Osteocyte (in vitro differentiated cells): ENCODE data around the gene SMCHD1. TPM values are rescaled to one million over a fixed set of nuclear protein-coding genes. Genes with fewer than 3 reads are reported as not detected.

Source experiments
- DNase-seq: peaks from one replicate; pipeline ENCODE4 v3.0.0; 2021; ENCODE audit warnings: mixed read lengths; ENCODE audit not compliant: unreplicated experiment; ENCODE audit errors: extremely low spot score
- H3K27ac Mint-ChIP-seq: one replicate; pipeline ENCODE4 v1.8.0; 2021; ENCODE audit warnings: mild to moderate bottlenecking, mixed read lengths; ENCODE audit not compliant: unreplicated experiment
- H3K27me3 Mint-ChIP-seq: one replicate; pipeline ENCODE4 v1.8.0; 2021; ENCODE audit warnings: mixed read lengths; ENCODE audit not compliant: unreplicated experiment
- H3K36me3 Mint-ChIP-seq: one replicate; pipeline ENCODE4 v1.8.0; 2021; ENCODE audit warnings: mixed read lengths; ENCODE audit not compliant: unreplicated experiment
- H3K4me1 Mint-ChIP-seq: one replicate; pipeline ENCODE4 v1.8.0; 2021; ENCODE audit warnings: mixed read lengths; ENCODE audit not compliant: unreplicated experiment
- H3K4me3 Mint-ChIP-seq: one replicate; pipeline ENCODE4 v1.8.0; 2021; ENCODE audit warnings: mild to moderate bottlenecking, moderate library complexity, mixed read lengths; ENCODE audit not compliant: unreplicated experiment
- H3K9me3 Mint-ChIP-seq: one replicate; pipeline ENCODE4 v1.8.0; 2021; ENCODE audit warnings: mixed read lengths; ENCODE audit not compliant: unreplicated experiment
- total RNA-seq: library from RNA; stranded (reverse); gene quantifications from 2 replicates; pipeline ENCODE4 v1.2.1, GENCODE V29; 2021
- TF ChIP-seq, protein P1 (sequence below): fragments of 200-600 bp; sonication (generic); IDR thresholded peaks from 2 replicates; pipeline ENCODE4 v1.5.0; 2021; ENCODE audit warnings: antibody characterized with exemption, mild to moderate bottlenecking, moderate library complexity

The SMCHD1 gene
- total RNA-seq, 1 donor from 2014 or later = 58.1 TPM

DNA sequence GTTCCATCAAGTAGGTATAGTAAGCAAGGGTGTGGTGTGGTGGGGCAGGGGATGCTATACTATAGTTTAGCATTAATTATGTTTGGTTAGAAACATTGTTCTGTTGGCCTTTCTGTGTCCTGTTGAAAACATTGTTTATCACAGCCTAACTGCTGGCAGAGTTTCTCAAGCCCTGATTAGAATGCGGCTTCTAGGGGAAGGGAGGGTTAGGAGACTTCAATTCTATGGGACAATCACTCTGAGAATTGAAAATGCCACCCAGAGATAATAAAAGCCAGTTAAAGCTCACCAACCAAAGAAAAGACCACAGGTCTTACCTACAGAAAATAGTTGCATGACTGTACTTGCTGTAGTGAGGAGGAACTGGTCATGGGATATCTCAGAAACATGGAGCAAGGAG, 19.9 kb upstream of the SMCHD1 start:
- TF ChIP-seq, protein P1, sequence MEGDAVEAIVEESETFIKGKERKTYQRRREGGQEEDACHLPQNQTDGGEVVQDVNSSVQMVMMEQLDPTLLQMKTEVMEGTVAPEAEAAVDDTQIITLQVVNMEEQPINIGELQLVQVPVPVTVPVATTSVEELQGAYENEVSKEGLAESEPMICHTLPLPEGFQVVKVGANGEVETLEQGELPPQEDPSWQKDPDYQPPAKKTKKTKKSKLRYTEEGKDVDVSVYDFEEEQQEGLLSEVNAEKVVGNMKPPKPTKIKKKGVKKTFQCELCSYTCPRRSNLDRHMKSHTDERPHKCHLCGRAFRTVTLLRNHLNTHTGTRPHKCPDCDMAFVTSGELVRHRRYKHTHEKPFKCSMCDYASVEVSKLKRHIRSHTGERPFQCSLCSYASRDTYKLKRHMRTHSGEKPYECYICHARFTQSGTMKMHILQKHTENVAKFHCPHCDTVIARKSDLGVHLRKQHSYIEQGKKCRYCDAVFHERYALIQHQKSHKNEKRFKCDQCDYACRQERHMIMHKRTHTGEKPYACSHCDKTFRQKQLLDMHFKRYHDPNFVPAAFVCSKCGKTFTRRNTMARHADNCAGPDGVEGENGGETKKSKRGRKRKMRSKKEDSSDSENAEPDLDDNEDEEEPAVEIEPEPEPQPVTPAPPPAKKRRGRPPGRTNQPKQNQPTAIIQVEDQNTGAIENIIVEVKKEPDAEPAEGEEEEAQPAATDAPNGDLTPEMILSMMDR = no peak
- H3K4me3 Mint-ChIP-seq = no peak overlapping the region
- H3K27me3 Mint-ChIP-seq = no peaks in the 10 kb centered on the region
- H3K36me3 Mint-ChIP-seq = no peaks in the 10 kb centered on the region
- peaks cover 30% of the 10 kb centered on the region for H3K4me1 Mint-ChIP-seq
- no peak for DNase-seq
- H3K27ac Mint-ChIP-seq = no peak overlapping the region
- H3K9me3 Mint-ChIP-seq = no peaks in the 10 kb centered on the region

DNA sequence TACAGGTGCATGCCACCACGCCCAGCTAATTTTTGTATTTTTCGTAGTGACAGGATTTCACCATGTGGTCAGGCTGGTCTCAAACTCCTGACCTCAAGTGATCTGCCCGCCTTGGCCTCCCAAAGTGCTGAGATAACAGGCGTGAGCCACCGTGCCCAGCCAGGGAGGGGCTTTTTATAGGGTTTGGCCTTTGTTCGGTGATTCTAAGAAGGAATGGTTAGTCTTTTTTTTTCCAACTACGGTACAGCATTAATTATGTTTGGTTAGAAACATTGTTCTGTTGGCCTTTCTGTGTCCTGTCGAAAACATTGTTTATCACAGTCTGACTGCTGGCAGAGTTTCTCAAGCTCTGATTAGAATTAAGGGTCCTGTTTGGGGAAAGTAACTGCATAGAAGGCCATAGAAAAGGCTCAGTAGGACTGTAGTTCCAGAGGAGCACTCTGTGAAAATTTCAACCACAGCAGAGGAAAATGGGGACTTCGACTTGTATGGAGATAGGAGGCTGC, 19.3 kb upstream of the SMCHD1 start:
- peak overlapping the region; percentile 86 for H3K27ac Mint-ChIP-seq
- H3K4me1 Mint-ChIP-seq = peaks cover 30% of the 10 kb centered on the region
- no peaks in the 10 kb centered on the region for H3K9me3 Mint-ChIP-seq
- H3K4me3 Mint-ChIP-seq = no peak overlapping the region
- TF ChIP-seq, protein P1 = no peak
- no peaks in the 10 kb centered on the region for H3K36me3 Mint-ChIP-seq
- no peak for DNase-seq
- no peaks in the 10 kb centered on the region for H3K27me3 Mint-ChIP-seq

DNA sequence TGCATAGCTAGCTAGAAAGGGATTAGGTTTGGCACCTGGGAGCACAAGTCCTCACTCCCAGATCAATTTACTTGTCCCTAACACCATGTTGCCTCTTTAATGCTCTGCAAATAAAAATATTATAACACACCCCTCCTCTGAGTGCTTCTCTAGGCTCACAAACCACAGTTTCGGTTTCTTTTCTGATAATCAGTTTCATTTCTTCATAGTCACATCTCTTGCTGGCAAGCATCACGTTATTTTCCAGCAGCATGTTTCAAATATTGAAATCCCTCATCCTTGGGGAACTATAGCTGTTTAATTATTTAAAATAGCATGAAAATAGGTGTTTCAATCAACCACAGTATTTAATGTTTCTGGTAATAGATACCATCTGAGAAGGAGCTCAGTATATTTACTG, 13.9 kb upstream of the SMCHD1 start:
- no peaks in the 10 kb centered on the region for H3K9me3 Mint-ChIP-seq
- no peak overlapping the region for H3K4me3 Mint-ChIP-seq
- TF ChIP-seq, protein P1 = no peak
- no peak overlapping the region for H3K27ac Mint-ChIP-seq
- H3K36me3 Mint-ChIP-seq = no peaks in the 10 kb centered on the region
- DNase-seq = no peak
- peaks cover 29% of the 10 kb centered on the region for H3K4me1 Mint-ChIP-seq
- no peaks in the 10 kb centered on the region for H3K27me3 Mint-ChIP-seq

DNA sequence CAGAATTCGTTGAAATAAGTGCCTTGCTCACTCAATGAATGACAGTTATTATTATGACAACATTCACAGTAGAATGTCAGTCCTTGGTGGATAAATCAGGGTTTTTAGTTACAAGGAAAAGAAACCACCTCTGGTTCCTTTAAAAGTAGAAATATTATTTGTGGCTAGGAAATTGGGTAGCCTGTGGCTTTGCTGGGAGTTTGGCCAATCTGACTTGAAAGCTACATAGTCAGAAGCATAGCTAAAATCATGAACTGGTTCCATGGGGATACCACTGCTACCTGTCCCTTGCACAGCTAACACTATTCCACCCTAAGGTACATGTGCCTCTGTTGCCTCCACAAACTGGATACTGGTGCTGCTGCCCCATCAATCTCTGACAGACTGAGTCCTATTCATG, 12.8 kb upstream of the SMCHD1 start:
- H3K4me1 Mint-ChIP-seq = peaks cover 19% of the 10 kb centered on the region
- no peak for DNase-seq
- TF ChIP-seq, protein P1 = no peak
- H3K4me3 Mint-ChIP-seq = no peak overlapping the region
- no peak overlapping the region for H3K27ac Mint-ChIP-seq
- H3K36me3 Mint-ChIP-seq = no peaks in the 10 kb centered on the region
- H3K27me3 Mint-ChIP-seq = no peaks in the 10 kb centered on the region
- no peaks in the 10 kb centered on the region for H3K9me3 Mint-ChIP-seq

GRCh38 chr18:2644535-2644934, 11.0 kb upstream of the SMCHD1 start:
- DNase-seq = no peak
- Mint-ChIP-seq H3K9me3 (no peaks in the 10 kb centered on the region), H3K36me3 (no peaks in the 10 kb centered on the region), H3K27me3 (no peaks in the 10 kb centered on the region), H3K4me1 (peaks cover 6% of the 10 kb centered on the region), H3K27ac (no peak overlapping the region), H3K4me3 (no peak overlapping the region)
- TF ChIP-seq, protein P1 = no peak
